ENCODE results near the gene XPO5.
"Not testable (repeated sequence)": the region's sequence is repeated elsewhere in the genome, so short reads cannot be mapped to it uniquely, and the experiment has no call there.

Gene XPO5

DNA sequence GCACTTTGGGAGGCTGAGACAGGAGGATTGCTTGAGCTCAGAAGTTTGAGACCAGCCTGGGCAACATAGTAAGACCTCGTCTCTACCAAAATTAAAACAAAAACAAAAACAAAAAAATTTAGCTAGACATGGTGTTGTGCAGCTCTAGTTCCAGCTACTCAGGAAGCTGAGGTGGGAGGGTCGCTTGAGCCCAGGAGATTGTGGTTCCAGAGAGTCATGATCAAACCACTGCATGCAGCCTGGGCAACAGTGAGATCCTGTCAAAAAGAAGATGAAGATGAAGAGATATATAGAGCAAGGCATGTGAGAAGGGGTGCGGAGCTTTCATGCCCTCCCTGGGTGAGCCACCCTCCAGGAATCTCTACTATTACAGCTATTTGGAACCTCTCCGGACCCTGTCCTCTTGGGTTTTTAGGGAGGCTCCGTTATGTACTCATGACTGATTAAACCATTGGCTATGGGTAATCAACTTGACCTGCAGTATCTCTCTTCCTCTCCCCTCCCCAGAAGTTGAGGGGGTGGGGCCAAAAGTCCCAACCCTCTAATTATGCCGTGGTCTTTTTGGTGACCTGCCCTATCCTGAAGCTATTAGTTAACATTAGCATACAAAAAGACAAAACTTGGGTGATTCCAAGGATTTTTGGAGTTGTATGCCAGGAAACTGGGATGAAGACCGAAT lies 9.2 kb upstream of the XPO5 start:
- FAIRE-seq = no peak

DNA sequence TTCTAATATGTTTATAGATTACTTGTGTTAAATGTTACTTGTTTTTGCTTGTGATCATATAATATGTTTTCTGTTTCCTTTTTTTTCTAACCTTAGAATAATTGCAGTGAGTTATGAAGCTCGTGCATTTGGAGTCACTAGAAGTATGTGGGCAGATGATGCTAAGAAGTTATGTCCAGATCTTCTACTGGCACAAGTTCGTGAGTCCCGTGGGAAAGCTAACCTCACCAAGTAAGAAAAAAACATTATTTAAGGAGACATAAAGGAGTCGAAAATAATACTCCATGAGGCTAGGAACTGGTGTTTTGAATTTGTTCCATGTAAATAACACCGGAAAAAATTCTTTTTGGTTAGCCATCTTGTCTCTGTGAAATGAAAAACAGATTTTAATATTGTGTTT lies 7.1 kb upstream of the XPO5 start:
- FAIRE-seq = no peak

DNA sequence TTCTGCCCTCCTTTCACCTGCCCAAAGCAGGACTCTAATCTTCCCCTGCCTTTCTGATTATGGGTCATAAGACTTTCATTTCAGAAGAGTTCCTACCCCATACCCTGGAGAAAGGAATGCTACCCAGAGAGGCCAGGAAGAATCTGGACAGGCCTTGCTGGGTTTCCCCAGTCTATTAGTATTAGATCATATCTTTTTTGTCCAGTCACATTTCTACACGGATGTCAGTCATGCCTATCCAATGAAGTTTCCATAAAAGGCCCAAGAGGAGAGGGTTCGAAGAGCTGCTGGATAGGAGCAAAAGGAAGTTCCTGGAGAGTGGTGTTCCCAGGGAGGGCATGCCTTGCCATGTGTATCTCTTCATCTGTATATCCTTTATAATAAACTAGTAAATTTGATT lies 3.3 kb upstream of the XPO5 start:
- FAIRE-seq = no peak

DNA sequence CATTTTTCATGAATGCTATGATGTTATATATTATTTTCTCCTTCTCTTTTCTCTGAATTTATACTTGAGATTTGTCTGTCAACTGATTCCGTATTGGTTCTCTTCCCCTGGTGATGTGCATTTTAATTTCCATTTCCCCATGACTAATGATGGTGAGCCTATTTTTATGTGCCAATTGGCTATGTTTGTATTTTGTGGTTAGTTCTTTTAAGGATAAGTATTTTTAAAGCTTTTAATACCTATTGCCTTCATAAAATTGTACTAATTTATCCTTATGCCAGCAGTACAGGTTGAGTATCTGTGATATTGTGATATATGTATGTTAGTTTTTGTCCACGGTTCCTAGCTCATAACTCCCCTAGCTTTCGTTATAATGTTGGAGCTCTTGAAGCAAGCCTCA lies 2.9 kb upstream of the XPO5 start:
- no peak for FAIRE-seq

DNA sequence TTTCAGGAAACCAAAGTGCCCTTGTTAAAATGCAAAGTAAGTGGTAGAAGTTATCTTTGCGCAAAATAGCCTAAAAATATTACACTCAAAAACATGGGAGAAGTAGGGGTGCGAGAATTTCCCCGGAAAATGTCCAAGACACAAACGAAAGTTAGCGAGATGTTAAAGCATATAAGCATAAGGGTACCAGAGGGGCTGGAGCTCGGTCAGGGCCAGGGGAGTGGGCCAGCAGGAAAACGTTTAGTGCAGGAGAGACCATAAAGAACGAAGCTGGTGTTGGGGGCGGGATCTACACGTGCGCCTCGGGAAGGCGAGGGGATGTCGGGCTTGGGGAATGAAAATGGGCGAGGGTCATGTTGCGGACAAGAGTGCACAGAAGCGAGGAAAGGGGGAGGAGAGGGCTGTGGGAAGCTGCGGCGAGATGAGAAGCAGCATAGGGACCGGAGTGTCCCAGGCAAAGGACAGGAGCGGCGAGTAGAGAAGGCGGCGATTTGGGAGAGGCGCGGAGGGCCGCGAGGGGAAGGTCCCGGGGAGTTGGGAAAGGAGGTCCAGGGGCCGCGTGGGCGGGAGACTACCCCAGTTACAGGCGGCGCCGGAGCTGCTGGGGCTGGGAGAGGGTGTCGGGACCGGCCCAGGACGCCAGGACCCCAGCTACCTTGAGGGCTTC lies 600 bp downstream of the XPO5 start:
- no peak for FAIRE-seq

DNA sequence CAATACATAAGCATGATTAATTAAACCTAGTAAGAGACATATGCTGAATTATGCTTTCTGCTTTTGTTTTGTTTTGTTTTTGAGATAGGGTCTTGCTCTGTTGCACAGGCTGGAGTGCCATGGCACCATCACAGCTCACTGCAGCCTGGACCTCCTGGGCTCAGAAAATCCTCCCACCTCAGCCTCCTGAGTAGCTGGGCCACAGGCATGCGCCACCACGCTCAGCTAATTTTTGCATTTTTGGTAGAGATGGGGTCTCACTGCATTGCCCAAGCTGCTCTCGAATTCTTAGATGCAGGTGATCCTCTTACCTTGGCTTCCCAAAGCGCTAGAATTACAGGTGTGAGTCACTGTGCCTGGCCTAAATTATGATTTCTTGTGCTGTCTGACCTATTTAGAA lies 3.8 kb downstream of the XPO5 start:
- FAIRE-seq = no peak

DNA sequence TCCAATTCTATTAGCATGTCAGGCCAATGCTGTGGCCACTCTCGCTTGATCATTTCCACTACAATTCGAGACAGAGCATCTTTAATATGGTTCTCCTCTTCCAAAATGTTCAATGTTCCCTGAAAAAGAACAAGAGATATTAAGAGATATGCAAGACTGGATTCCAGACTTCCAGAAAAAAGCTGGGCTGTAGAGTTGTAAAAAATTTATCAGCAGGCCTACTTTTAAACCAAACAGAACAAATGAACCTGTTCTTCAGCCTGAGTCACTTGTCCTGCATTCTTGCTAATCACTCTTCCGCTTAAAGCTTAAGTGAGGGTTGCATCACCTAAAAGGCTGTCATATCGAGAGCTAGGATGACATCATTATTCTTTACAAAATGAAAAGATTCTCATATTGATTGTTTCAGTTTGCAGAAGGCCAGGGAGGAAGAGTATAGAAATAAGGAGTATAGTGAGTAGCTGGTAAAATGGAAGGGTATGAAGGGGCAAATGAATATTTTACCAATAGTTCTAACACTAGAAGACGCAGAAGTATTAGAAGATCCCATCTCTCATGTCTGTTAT lies 4.9 kb downstream of the XPO5 start:
- FAIRE-seq = no peak

DNA sequence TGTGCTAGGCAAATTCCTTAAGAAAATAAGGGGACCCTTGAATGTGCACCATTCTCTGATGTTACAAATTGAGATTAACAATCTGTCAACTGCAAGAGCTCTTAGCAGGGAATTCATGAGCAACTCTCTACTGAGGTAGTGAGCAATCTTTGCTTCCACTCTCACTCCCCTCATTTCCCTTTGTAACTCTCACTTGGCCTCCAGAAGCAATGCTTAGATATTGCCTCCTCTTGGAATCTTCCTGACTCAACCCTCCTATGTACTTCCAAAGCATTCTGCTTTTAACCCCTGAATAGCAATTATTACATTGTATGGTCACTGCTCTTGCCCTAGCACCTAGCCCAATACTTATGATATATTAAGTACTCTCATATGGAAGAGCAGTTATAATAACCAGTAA lies 16.5 kb downstream of the XPO5 start:
- FAIRE-seq = no peak

DNA sequence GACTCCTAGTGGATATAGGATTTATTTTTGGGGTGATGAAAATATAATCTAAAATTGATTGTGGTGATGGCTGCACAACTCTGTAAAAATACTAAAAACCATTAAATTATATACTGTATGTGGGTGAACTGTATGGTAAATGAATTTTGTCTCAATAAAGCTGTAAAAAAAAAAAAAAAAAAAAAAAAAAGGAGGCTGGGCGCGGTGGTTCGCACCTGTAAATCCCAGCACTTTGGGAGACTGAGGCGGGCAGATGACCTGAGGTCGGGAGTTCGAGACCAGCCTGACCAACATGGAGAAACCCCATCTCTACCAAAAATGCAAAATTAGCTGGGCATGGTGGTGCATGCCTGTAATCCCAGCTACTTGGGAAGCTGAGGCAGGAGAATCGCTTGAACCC lies 18.2 kb downstream of the XPO5 start:
- FAIRE-seq = not testable (repeated sequence)

DNA sequence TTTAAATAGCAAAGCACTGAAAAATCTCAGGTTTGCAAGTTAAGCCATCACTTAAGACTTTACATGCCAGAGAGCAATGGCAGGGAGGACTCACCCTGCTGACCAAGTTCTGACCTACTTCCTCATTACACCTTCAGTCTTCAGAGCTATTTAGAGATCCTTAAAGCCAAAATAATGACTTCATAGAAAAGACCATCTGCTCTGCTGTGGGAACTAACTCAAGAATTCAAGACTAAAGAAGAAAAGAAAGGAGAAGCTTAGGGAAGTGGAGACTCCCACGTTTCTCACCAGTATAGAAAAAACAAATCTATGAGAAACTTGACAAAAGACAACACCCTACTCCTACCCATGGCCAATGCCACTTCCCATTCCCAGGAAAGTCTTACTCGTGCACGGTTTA lies 28.6 kb downstream of the XPO5 start:
- no peak for FAIRE-seq

DNA sequence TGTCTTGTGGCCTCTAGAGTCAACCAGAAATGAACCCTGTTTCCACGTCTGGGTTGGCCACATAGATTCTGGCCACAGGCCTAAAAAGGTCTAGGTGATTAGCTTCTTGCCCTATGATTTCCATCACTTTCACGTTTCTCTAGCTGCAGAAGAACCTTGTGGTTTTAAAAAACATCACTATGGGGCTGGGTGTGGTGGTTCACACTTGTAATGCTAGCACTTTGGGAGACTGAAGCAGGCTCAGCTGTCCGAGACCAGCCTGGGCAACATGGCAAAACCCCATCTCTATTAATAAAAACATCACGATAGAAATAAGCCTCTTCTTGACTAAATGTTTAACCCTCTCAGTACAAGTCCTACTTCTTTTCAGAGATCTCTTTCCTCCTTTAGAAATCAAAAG lies 31.4 kb downstream of the XPO5 start:
- FAIRE-seq = no peak

DNA sequence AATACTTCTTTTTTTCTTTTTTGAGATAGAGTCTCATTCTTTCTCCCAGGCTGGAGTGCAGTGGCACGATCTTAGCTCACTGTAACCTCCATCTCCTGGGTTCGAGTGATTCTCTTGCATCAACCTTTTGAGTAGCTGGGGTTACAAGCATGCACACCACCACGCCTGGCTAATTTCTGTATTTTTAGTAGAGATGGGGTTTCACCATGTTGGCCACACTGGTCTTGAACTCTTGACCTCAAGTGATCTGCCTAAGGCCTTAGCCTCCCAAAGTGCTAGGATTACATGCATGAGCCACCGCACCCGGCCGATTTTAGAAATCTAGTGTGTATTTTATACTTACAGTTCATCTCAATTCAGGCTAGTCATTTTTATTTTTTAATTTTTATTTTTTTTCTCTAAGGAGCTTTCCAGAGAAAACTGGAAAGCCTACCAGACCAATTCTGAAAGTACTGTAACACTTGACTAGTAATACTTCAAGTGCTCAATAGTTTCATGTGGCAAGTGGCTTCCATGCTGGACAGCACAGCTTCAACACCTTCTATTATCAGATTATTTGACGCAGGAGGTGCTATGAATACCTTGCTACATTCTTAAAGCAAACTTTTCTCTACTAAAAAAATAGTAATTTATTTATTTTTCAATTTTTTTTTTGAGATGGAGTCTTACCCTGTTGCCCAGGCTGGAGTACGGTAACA lies 33.9 kb downstream of the XPO5 start:
- no peak for FAIRE-seq

DNA sequence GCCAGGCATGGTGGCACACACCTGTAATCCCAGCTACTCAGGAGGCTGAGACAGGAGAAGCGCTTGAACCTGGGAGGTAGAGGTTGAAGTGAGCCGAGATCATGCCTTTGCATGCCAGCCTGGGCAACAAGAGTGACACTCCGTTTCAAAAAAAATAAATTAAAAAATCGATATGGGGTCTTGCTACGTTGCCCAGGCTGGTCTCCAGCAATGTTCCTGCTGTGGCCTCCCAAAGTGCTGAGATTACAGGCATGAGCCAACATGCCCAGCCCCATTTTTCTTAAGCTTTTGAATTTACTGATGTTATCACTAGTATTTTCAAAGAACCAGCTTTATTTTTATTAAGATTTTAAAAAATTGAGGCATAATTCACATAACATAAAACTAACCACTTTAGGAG lies 35.3 kb downstream of the XPO5 start:
- no peak for FAIRE-seq

DNA sequence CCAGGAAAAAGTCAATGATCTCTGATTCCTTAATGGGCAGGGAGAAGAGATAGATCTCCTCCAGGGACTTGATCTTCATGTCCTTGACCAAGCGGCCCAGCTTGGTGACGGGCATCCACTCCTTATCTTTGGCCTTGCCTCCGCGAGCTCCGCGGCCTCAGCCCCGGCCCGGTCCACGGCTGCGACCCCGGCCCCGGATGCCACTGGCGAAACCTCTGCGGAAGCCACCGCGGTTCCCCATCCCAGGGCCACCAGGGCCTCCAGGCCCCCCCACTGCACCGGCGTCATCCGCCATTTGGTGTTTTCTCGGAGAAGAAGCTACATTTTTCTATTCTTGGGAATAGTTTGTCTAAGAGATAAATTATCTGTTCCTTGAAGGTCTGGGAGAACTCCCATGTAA lies 36.4 kb downstream of the XPO5 start:
- not testable (repeated sequence) for FAIRE-seq

DNA sequence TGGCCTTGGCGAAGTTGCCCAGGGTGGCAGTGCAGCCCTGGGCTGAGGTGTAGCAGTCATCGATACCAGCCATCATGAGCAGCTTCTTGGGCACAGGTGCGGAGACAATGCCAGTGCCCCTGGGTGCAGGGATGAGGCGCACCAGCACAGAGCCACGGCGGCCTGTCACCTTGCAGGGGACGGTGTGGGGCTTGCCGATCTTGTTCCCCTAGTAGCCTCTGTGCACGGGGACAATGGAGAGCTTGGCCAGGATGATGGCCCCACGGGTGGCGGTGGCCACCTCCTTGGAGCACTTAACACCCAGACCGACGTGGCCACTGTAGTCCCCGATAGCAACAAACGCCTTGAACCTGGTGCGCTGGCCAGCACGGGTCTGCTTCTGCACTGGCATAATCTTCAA lies 36.9 kb downstream of the XPO5 start:
- not testable (repeated sequence) for FAIRE-seq

DNA sequence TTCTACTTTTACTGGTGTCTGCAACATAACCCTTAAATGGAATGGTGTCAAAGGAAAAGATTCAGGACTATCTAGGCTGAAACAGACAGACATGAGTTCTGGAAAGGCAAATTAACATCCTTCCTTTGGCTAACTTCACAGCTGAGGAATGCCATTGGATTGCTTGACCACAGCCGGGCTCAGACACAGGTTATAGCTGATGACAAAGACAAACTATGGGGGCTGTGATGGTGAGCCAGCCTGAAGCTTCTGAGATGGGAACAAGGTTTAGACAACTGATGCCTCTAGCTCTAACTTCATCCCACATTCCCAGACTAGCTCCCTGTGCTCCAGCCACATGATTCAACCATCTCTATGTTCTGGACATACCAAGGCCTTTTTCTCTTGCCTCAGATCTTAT lies 43.6 kb downstream of the XPO5 start:
- FAIRE-seq = no peak

DNA sequence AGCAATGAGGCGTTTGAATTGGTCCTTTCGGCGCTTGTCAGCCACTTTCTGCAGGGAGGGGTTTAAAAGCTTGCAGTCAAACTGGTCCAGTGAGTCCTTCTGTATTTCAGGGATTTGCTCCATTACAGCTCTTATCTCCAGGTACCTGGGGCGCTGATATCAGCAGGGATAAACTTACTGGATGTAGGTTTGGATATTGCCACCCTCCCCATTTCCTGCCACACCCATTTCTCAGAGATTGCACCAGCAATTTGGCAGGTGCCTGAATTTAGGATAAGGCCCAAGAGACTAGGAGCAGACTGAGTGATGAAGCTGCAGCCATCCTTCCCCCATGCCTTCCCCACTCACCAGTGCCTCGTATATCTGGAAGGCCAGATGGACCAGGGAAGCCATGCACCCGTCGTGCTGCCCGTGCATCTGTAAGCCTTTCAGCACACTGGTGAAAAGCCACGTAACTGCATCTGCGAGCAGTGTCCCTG lies 51.3 kb downstream of the XPO5 start:
- no peak for FAIRE-seq

DNA sequence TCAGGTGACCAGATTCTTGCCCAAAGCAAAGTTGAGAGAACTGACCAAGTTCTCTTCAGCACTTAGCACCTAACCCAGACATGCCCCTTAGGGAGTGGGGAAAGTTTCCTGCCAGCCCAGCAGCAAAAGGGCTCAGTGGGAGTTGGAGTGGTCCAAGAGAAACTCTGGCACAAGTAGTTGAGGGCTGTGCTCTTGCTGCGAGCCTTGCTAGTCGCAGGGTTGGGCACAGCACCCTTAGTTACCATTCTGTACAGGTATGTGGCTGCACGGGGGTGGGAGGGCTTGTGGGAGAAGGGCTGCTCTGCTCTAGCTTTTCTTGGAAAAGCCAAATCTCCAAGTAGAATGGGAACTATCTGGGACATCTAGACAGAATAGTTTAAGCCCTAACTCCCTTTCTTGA lies 52.6 kb downstream of the XPO5 start:
- no peak for FAIRE-seq

DNA sequence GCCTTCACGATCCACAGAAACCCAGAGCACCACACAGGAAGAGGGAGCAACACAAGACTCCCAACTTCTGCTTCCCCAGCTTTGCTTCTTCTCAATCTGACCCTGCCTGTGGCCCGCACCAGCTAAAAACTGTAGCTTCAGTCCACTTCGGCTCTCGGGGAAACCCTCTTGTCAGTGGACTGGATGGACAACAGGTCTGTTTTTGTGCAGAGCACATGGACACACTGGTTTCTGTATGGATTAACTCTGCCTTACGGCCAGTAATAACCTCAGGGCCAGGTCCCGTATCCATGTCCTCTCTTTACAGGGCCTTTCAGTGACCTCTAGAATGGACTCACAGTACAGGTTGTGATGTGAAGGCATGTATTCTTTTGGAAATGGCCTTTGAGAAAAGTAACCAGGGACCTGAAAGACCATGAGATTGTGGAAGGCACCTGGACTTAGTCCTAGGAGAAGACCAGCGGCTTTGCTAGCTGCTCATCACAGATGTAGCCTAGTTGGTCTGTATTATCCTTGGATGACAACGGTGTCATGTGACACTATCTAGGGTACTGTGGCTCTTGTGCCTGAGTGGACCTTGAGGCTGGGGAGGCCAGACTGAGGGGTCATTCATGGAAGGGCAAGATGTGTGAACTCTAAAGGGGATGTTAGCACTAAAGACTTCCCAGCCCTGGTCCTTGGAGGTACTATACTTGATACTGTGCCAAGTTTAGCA lies 53.1 kb downstream of the XPO5 start:
- no peak for FAIRE-seq

DNA sequence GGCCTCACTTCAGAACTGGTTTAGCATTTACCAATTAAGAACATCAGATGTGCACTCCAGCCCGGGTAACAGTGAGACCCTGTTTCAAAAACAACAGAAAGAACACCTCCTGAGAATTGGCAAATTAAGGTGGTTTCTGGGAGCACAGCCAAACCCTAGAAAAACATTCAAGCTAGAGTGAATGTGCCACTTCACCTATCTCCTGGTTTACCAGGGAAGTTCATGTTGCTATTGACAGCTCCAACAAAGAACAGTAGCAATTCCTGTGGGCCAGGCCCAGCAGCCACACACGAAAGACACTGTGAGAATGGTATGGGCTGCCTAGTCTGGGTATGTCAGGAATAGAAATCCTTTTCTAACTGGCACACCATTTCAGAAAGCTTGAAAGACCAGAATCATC lies 54.0 kb downstream of the XPO5 start:
- no peak for FAIRE-seq

DNA sequence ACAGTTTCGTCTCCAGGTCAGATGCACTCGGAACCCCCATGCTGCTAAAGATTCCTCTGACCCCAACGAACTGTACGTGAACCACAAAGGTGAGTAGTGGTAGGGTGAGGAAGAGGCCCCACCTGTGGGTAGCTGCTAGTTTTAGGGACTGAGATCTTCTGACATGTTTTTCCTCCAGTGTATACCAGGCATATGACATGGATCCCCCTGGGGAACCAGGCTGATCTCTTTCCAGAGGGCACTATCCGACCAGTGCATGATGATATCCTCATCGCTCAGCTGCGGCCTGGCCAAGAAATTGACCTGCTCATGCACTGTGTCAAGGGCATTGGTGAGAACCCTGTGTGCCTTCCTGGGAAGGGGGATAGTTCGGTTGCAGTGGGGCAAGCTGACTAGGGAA lies 55.7 kb downstream of the XPO5 start:
- no peak for FAIRE-seq

DNA sequence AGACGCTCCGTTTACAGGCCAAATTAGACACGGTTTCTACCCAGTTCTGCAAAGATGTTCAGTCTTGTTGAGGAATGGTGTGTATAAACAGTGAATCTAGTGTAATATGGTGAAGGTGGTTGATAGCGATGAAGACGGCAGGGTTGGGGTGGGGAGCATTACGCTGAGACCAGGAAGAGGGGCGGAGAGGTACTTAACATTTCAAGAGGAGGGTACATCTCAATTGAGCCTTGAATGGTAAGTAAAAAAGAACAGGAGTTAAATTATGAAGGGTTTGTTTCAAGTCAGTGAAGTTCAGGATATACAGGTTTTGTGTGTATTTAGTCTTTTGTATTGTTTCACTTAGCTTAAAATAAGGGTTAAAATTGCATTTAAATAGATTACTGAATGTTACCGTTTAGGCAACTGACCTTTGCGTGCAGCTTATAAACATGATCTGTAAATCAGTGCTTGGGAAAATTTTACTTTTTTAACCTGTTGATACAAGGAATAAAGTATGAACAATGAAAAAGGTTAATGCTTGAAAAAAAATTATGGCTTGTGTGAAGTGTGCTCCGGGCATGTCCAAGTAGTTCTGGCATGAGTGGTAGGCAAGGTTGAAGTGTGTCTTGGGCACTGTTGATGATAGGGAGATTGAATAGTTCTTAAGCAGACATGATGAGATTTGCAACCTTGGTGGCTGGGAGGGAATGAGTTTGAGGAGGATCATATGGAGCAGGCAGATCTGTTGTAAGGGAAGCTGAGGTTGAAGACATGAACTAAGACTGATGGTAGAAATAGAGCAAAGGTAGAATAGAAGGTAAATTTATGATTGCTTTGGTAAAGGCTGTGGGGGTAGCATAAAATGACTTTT lies 58.1 kb downstream of the XPO5 start:
- FAIRE-seq = no peak

Measured in colon (tissue), 2 donors.